GM23248 (cell line): Measurements from ENCODE around the gene TCF23. TPM values are rescaled to one million over a fixed set of nuclear protein-coding genes. Genes with fewer than 3 reads are reported as not detected.

Source experiments
- DNase-seq: peaks from one replicate; pipeline ENCODE4 v3.0.0-alpha.2; 2015
- H2AFZ ChIP-seq: fragments of 200-600 bp; sonication (generic); 2 replicates; pipeline ENCODE4 v1.6.1; 2016; ENCODE audit warnings: antibody characterized with exemption
- H3F3A ChIP-seq: fragments of 200-600 bp; sonication (generic); 2 replicates; pipeline ENCODE4 v1.6.1; 2016; ENCODE audit warnings: mild to moderate bottlenecking, antibody characterized with exemption, mixed run types; ENCODE audit not compliant: insufficient read depth
- H3K27ac ChIP-seq: fragments of 200-600 bp; sonication (generic); 2 replicates; pipeline ENCODE4 v1.5.1; 2016; ENCODE audit warnings: mild to moderate bottlenecking
- H3K27me3 ChIP-seq: fragments of 200-600 bp; sonication (generic); replicated peaks from 2 replicates; pipeline ENCODE4 v1.6.1; 2016; ENCODE audit warnings: mild to moderate bottlenecking; ENCODE audit not compliant: insufficient read depth
- H3K36me3 ChIP-seq: fragments of 200-600 bp; sonication (generic); 2 replicates; pipeline ENCODE4 v1.6.1; 2016; ENCODE audit warnings: low read depth, mild to moderate bottlenecking
- H3K4me1 ChIP-seq: fragments of 200-600 bp; sonication (generic); 2 replicates; pipeline ENCODE4 v1.6.1; 2016; ENCODE audit warnings: mild to moderate bottlenecking; ENCODE audit not compliant: insufficient read depth
- H3K4me2 ChIP-seq: fragments of 200-600 bp; sonication (generic); one replicate; pipeline ENCODE4 v1.6.1; 2016; ENCODE audit warnings: mild to moderate bottlenecking; ENCODE audit not compliant: unreplicated experiment
- H3K4me3 ChIP-seq: fragments of 200-600 bp; sonication (generic); 2 replicates; pipeline ENCODE4 v1.5.1; 2016; ENCODE audit warnings: mild to moderate bottlenecking
- H3K79me2 ChIP-seq: fragments of 200-600 bp; sonication (generic); 2 replicates; pipeline ENCODE4 v1.6.1; 2016; ENCODE audit warnings: mild to moderate bottlenecking; ENCODE audit not compliant: insufficient read depth
- H3K9ac ChIP-seq: fragments of 200-600 bp; sonication (generic); 2 replicates; pipeline ENCODE4 v1.6.1; 2016; ENCODE audit warnings: mild to moderate bottlenecking
- H3K9me2 ChIP-seq: fragments of 200-600 bp; sonication (generic); 2 replicates; pipeline ENCODE4 v1.6.1; 2016; ENCODE audit warnings: mixed run types, mild to moderate bottlenecking, moderate library complexity; ENCODE audit not compliant: insufficient read depth
- H3K9me3 ChIP-seq: fragments of 200-600 bp; sonication (generic); one replicate; pipeline ENCODE4 v1.6.1; 2017; ENCODE audit warnings: low read depth
- H4K20me1 ChIP-seq: fragments of 200-600 bp; sonication (generic); 2 replicates; pipeline ENCODE4 v1.6.0; 2016; ENCODE audit not compliant: insufficient read depth
- EZH2 ChIP-seq: fragments of 200-600 bp; sonication (generic); IDR thresholded peaks from 2 replicates; pipeline ENCODE4 v1.6.1; 2018; ENCODE audit warnings: antibody characterized with exemption, mild to moderate bottlenecking; ENCODE audit not compliant: insufficient read depth, poor library complexity, severe bottlenecking
- EZH2phosphoT487 ChIP-seq: fragments of 200-600 bp; sonication (generic); IDR thresholded peaks from 2 replicates; pipeline ENCODE4 v1.6.1; 2018; ENCODE audit warnings: antibody characterized with exemption, moderate library complexity, mild to moderate bottlenecking, low read depth; ENCODE audit not compliant: insufficient read depth
- WGBS, 2 experiments: methylation state at CpG; one replicate each; pipeline ENCODE4 v1.1.6; 2015 to 2017; ENCODE audit warnings: low lambda C conversion rate in 2 of 2, low coverage in 1 of 2; ENCODE audit errors: missing lambda C conversion rate in 2 of 2; 5-methylcytosine and 5-hydroxymethylcytosine counted together
- in situ Hi-C: fragments of 300-500 bp; cut with MboI; formaldehyde crosslinking; loops from 2 replicates; pipeline ENCODE4 v1.15.0; 2020
- polyA plus RNA-seq: library from polyadenylated mRNA; unstranded; fragments of >200 nt; fragmentation: Nextera tagmentation; extraction: Ambion mirVana; gene quantifications from 2 replicates; pipeline ENCODE4 v1.2.1, GENCODE V29; 2016
- total RNA-seq: library from RNA; depleted of rRNA; stranded (reverse); fragments of >200 nt; shearing (Covaris generic); gene quantifications from 2 replicates; pipeline ENCODE4 v1.2.3, GENCODE V29; 2014

The TCF23 gene
- total and polyA plus RNA-seq, 2 experiments from 2014 or later: not detected

DNA sequence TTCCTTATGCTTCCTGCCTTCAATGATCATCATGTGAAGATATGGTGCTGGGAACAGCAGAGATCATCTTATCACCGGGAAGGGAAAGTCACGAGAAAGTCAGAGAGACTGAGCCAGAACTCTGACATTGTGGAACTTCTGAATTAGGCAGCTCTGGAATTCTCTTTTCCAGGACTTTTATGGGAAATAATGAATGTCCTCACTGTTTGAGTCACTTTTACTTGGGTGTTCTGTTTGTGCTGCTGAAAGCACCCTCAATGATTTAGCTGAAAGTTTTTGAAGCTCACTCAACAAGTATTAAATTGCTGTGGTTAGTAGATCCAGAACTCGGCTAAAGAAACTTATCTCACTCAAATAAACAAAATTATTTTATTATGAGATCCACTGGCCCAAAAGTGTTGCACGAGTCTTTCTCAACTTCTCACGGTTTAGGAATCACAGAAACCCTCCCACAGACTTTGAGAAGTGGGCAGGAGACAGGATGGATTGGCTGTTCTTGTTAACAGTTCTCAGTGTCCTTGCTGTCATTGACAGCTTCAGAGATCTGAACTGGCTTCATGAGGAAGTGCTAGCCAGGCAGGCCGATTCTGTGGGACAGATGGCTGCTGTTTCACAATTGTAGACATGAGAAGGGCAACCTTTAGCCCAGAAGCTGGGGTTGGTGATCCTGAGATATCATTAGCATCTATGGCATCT lies 36.7 kb downstream of the TCF23 start:
- Histone ChIP-seq H3K4me1 (peaks cover 40% of the 10 kb centered on the region), H3K36me3 (no peaks in the 10 kb centered on the region)
- in situ Hi-C loops: no loop called here

DNA sequence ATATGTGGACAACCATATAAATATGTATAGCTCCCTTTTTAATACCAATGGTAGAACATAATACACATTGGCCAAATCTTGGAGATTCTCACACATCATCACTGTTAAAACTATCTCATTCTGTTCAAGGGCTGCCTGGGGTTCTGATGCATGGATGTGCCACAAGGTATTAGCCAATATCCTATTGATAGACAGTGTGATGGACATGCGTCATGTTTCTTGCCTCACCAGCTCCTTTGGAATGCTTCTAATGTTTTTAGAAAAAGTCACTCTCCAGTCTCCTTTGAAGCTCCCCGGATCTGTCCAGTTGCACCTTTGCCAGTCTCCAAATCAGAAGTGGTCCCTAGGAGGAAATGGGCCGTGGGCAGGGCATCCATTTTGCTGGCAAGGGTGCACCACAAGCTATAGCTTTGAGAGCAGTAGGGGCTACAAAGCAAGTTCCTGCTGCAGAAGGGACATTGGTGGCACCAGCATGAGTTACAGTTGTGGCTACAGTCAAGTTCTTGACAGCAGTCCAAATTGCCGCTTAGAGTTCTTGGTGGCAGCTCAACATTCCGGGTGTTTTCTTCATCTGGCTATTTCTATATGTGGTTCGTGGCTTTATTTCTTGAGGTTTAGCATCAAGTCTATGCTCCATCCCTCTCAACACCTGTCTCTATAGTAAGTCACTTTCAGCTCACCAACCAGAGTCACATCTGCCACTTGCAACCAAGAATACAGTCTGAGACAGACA lies 38.0 kb downstream of the TCF23 start:
- Histone ChIP-seq H3F3A (peaks cover 38% of the 10 kb centered on the region), H4K20me1 (no peaks in the 10 kb centered on the region), H3K4me1 (peaks cover 33% of the 10 kb centered on the region), H3K9me2 (no peaks in the 10 kb centered on the region), H3K36me3 (no peaks in the 10 kb centered on the region), H3K9me3 (no peaks in the 10 kb centered on the region), H3K4me2 (no peak overlapping the region), H3K4me3 (no peak overlapping the region), H3K9ac (no peak overlapping the region), H3K27ac (no peak overlapping the region), H2AFZ (no peak overlapping the region), H3K79me2 (no peaks in the 10 kb centered on the region), H3K27me3 (no peaks in the 10 kb centered on the region)
- DNase-seq: no peak
- TF ChIP-seq EZH2phosphoT487: no peak
- TF ChIP-seq EZH2: no peak
- WGBS, 2 experiments: 51 to 52% methylated on average over 6 of the region's 6 CpGs
- in situ Hi-C loops: no loop called here

More for the DNA sequence above, 36.7 kb downstream of the TCF23 start:
- DNase-seq: peak; percentile 79
- Histone ChIP-seq H3K4me2 (peak overlapping the region; percentile 30), H3K27me3 (no peaks in the 10 kb centered on the region), H3F3A (peaks cover 50% of the 10 kb centered on the region), H3K27ac (peak overlapping the region; percentile 87), H3K9me2 (no peaks in the 10 kb centered on the region), H3K79me2 (no peaks in the 10 kb centered on the region), H3K9me3 (no peaks in the 10 kb centered on the region), H3K4me3 (peak overlapping the region; percentile 31), H3K9ac (peak overlapping the region; percentile 45), H2AFZ (peak overlapping the region; percentile 39), H4K20me1 (no peaks in the 10 kb centered on the region)
- TF ChIP-seq EZH2phosphoT487 (peak; percentile 96), EZH2 (no peak)
- WGBS, 2 experiments: 0 to 2% methylated on average over 6 of the region's 6 CpGs

GRCh38 chr2:27189989-27190388 lies 41.2 kb downstream of the TCF23 start:
- no peak overlapping the region for H3K27ac ChIP-seq
- H3K4me2 ChIP-seq: no peak overlapping the region
- H3K27me3 ChIP-seq: no peaks in the 10 kb centered on the region
- H4K20me1 ChIP-seq: no peaks in the 10 kb centered on the region
- no peaks in the 10 kb centered on the region for H3K9me2 ChIP-seq
- no peak overlapping the region for H3K4me3 ChIP-seq
- 88 to 91% methylated on average over 8 of the region's 8 CpGs for WGBS, 2 experiments
- no peak for TF ChIP-seq EZH2phosphoT487
- TF ChIP-seq EZH2: no peak
- in situ Hi-C loops: loop anchor here (5.0 kb wide), 1 partner anchor 88 kb away; no protein-coding TSS in a partner anchor
- H3F3A ChIP-seq: peaks cover 19% of the 10 kb centered on the region
- no peak for DNase-seq
- H2AFZ ChIP-seq: no peak overlapping the region
- no peaks in the 10 kb centered on the region for H3K9me3 ChIP-seq
- H3K4me1 ChIP-seq: peaks cover 13% of the 10 kb centered on the region
- H3K79me2 ChIP-seq: no peaks in the 10 kb centered on the region
- H3K36me3 ChIP-seq: no peaks in the 10 kb centered on the region
- no peak overlapping the region for H3K9ac ChIP-seq

DNA sequence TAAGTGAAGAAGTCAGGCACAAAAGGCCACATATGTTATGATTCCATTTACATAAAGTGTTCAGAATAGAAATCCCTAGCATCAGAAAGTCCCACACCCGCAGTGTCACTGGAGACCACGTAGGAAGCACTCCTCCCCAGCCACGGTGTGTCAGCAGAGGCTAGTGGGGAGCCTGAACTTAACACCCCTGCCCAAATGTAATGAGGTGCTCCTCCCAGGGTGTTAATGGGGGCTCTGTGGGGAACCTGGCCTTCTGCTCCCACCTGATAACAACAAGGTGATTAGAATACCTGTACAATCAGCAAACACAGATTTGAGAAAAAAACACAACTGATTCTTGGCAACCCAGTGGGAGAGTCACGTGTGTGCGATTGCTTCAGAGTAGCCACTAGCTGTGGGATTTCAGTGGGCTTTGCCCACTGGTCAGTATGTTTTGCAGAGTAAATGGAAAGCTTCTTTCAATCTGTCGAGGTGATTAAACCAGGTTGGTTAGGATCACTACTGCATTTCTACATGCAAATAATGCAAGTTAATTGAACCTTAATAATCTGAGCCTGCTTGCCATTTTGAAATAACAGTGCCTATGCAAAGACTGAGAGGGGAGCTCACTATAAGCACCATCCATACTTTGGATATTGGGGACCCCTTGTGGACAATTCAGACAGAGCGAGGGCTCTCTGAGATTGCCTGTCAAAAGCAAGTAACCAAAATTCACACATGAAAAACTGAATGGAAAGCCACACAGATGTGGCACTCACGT lies 42.4 kb downstream of the TCF23 start:
- peaks cover under 1% of the 10 kb centered on the region; the same call in 1 of the 2 replicates for H3K4me1 ChIP-seq
- H3K9ac ChIP-seq: no peak overlapping the region
- 22 to 25% methylated on average over 8 of the region's 8 CpGs for WGBS, 2 experiments
- in situ Hi-C loops: loop anchor here (5.0 kb wide), 1 partner anchor 89 kb away; no protein-coding TSS in a partner anchor
- no peaks in the 10 kb centered on the region for H3K27me3 ChIP-seq
- H3K27ac ChIP-seq: no peak overlapping the region
- H2AFZ ChIP-seq: no peak overlapping the region
- TF ChIP-seq EZH2: no peak
- TF ChIP-seq EZH2phosphoT487: no peak
- no peaks in the 10 kb centered on the region for H3K79me2 ChIP-seq
- H3K36me3 ChIP-seq: no peaks in the 10 kb centered on the region
- H3K9me3 ChIP-seq: no peaks in the 10 kb centered on the region
- H4K20me1 ChIP-seq: no peaks in the 10 kb centered on the region
- H3K4me2 ChIP-seq: no peak overlapping the region
- peak; percentile 76 for DNase-seq
- H3K4me3 ChIP-seq: no peak overlapping the region
- H3K9me2 ChIP-seq: no peaks in the 10 kb centered on the region
- H3F3A ChIP-seq: peaks cover 6% of the 10 kb centered on the region
